Brain microvascular endothelial cell (primary cell): ENCODE measurements around the gene TWF2.

Experiments used
- DNase-seq: peaks from one replicate; pipeline ENCODE4 v3.0.0-alpha.2; 2020
- H3K27ac ChIP-seq: fragments of 250-450 bp; sonication (Bioruptor Pico); 2 replicates; pipeline ENCODE4 v1.5.1; 2020; ENCODE audit warnings: mild to moderate bottlenecking, moderate library complexity
- H3K27me3 ChIP-seq: fragments of 250-450 bp; sonication (Bioruptor Pico); replicated peaks from 2 replicates; pipeline ENCODE4 v1.5.1; 2020; ENCODE audit warnings: mild to moderate bottlenecking
- H3K36me3 ChIP-seq: fragments of 250-450 bp; sonication (Bioruptor Pico); replicated peaks from 2 replicates; pipeline ENCODE4 v1.5.1; 2020; ENCODE audit warnings: mild to moderate bottlenecking
- H3K4me3 ChIP-seq: 2 replicates; pipeline ENCODE4 v1.5.1; 2011; ENCODE audit warnings: low read depth, mild to moderate bottlenecking, control low read depth, low read length, moderate library complexity
- in situ Hi-C: cut with HindIII; loops from 2 replicates; pipeline ENCODE4 v1.10.0; 2017; ENCODE audit warnings: low sequenced_read_pairs, low pct_ligation_motif_present
- TF ChIP-seq, protein P1 (sequence below): IDR thresholded peaks from 2 replicates; pipeline ENCODE4 v1.5.1; 2011; ENCODE audit warnings: low read depth, mild to moderate bottlenecking, moderate library complexity, low read length, control low read depth, inconsistent platforms; ENCODE audit errors: missing control alignments

Gene TWF2

DNA sequence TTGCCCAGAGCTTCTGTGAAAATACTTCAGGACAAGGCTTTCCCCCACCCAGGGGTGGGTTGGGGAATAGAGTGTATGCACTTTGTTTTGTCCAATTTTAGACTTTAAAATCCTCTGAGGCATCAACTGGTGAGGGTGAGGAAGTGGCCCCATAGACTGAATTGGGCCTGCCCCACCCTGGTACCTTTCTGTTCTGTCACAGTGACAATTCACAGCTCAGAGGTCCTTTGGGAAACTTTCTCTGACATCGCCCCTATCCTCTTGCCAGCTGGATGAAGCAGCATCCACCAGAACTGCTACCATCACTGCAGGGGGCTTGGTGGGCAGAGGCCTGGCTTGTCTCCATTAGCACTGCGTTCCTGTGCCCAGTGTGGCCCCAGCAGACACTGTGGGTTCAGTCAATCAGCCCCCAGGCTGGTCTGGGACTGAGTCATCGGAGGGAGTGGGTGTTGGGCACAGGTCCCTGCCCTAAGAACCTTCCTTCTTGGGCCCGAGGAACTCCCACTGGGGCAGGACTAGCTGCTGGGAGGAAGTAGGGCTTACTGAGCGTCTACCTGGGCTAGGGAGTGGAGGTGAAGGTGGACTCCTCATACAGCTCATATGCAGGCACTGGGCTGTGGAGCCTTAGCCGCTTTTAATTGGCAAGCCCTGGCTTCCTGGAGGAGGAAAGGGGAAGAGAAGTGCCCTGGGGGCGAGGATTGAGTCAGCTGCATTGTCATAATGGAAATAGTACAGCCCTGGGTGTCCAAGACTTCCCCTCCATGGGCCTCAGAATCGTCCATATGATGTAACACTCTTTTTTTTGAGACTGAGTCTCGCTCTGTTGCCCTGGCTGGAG lies 5.1 kb upstream of the TWF2 start:
- TF ChIP-seq, protein P1, sequence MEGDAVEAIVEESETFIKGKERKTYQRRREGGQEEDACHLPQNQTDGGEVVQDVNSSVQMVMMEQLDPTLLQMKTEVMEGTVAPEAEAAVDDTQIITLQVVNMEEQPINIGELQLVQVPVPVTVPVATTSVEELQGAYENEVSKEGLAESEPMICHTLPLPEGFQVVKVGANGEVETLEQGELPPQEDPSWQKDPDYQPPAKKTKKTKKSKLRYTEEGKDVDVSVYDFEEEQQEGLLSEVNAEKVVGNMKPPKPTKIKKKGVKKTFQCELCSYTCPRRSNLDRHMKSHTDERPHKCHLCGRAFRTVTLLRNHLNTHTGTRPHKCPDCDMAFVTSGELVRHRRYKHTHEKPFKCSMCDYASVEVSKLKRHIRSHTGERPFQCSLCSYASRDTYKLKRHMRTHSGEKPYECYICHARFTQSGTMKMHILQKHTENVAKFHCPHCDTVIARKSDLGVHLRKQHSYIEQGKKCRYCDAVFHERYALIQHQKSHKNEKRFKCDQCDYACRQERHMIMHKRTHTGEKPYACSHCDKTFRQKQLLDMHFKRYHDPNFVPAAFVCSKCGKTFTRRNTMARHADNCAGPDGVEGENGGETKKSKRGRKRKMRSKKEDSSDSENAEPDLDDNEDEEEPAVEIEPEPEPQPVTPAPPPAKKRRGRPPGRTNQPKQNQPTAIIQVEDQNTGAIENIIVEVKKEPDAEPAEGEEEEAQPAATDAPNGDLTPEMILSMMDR = no peak
- H3K27me3 ChIP-seq = no peaks in the 10 kb centered on the region
- no peak overlapping the region for H3K4me3 ChIP-seq
- DNase-seq = no peak
- no peak overlapping the region for H3K27ac ChIP-seq
- in situ Hi-C loops = no loop called here
- peaks cover 4% of the 10 kb centered on the region for H3K36me3 ChIP-seq

DNA sequence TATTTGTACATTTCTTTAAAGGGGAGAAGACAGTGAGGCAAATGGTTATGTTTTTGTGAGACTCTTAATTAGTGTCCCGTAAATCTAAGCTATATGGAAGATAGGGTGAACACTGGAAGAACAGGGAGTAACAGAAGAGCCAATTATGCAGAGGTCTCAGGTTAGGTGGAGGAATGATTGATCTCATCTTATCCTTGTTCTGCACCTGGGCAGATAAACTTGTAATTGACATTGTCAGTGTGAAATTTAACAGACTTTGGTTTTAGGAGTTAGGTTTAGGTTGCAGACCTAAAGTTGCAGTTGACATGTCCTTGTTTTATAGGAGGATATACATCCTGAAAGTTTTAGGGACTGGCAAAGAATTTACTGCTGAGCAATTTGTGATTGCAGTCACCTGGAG lies 3.1 kb upstream of the TWF2 start:
- Histone ChIP-seq H3K36me3 (no peaks in the 10 kb centered on the region), H3K27me3 (no peaks in the 10 kb centered on the region), H3K27ac (no peak overlapping the region), H3K4me3 (no peak overlapping the region)
- in situ Hi-C loops = no loop called here
- DNase-seq = no peak
- TF ChIP-seq, protein P1 = no peak

DNA sequence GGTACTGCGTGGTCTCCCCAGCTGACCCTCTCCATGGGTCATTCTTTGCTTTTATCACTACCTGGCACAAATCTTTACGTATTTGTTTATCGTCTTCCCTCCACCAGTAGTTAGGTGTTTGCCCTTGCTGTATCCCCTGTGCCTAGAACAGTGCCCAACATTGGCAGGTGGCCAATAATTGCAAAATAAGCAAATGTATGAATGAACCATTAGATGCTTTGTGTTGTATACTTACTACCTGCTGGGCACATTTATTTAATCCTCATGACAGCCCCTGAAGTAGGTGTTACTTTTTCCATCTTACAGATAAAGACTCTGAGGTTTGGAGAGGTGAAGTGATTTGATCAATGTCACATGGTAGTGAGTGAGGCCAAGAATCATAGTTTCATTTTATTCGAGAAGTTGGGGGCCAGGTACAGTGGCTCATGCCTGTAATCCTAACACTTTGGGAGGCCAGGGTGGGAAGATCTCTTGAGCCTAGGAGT lies 2.0 kb upstream of the TWF2 start:
- no peaks in the 10 kb centered on the region for H3K36me3 ChIP-seq
- in situ Hi-C loops = no loop called here
- H3K27me3 ChIP-seq = no peaks in the 10 kb centered on the region
- TF ChIP-seq, protein P1 = no peak
- DNase-seq = no peak
- H3K4me3 ChIP-seq = no peak overlapping the region
- no peak overlapping the region for H3K27ac ChIP-seq

DNA sequence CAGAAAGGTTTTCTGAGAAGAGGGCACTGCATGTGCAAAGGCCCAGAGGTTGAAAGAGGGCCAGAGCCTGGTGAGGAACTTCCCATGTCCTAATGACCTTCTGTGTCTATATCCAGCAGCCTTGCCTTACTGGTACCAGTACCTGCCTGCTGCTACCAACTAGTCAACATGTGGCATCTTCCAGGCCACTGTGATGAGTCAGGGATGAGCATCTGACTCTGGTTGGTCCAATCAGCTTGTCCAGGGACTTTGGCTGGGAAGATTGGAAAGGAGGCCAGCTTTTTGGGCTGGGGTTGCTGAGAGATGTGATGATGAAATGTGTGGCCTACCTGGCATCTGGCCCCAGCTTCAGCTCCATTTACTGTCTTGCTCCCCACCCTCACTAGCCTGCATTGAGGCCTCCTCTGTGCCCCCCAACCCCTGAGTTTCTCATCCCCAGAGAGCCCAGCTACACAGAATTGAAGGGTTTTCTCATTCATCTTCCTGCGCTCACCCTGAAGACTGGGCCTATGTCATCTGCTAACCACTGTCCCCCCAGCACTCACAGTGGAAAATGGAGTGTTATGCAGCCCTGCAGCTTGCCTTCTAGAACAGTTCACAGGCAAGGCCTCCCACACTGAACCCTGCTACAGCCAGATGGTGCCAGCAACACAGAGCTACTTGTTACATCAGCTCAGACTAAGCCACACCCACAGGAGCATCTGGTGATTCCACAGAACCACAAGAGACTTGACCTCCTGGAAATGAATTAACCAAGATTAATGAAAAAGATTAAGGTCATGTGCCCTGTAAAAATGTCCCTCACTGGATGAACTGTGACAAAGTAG lies 1.3 kb upstream of the TWF2 start:
- in situ Hi-C loops = no loop called here
- H3K4me3 ChIP-seq = peak overlapping the region; percentile 93
- TF ChIP-seq, protein P1 = peak; percentile 12
- no peaks in the 10 kb centered on the region for H3K27me3 ChIP-seq
- peak; percentile 88 for DNase-seq
- H3K27ac ChIP-seq = peak overlapping the region; percentile 43
- no peaks in the 10 kb centered on the region for H3K36me3 ChIP-seq

DNA sequence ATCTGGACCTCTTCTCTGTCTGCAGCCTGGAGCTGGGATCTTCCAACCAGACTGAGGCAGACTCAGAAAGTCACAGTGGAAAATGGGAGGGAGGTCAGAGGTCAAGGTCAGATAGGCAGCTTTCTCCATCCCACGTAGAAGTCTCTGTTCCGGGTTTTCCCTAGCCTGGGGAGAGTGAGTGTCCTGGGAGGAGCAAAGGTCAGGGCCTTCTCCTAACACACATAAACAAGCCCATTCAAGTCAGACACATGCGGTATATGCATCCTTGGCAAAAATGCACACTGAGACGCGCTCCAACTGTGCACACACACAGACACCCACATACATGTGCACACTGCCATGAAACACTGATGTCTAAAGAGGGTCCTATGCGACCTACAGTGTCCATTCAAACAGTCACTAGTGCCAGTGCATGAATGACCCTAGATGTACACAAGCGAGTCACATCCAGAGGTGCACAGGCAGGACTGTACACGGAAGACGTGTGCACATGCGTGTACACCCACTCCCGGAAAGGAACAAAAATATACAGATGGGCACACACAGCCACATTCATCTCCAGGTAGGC lies 681 bp downstream of the TWF2 start:
- in situ Hi-C loops = no loop called here
- DNase-seq = no peak
- peaks cover 16% of the 10 kb centered on the region for H3K36me3 ChIP-seq
- peak overlapping the region; percentile 74 for H3K27ac ChIP-seq
- no peaks in the 10 kb centered on the region for H3K27me3 ChIP-seq
- peak overlapping the region; percentile 93 for H3K4me3 ChIP-seq
- TF ChIP-seq, protein P1 = no peak
